ENCODE results near the gene SYT1. TPM values are rescaled to one million over a fixed set of nuclear protein-coding genes. Genes with fewer than 3 reads are reported as not detected.

Gene SYT1
- total and polyA plus RNA-seq, 2 of the 8 experiments (the other 6 are each of a cell fraction or from before 2014, with no cell fraction given) = 11.0 to 34.6 TPM

DNA sequence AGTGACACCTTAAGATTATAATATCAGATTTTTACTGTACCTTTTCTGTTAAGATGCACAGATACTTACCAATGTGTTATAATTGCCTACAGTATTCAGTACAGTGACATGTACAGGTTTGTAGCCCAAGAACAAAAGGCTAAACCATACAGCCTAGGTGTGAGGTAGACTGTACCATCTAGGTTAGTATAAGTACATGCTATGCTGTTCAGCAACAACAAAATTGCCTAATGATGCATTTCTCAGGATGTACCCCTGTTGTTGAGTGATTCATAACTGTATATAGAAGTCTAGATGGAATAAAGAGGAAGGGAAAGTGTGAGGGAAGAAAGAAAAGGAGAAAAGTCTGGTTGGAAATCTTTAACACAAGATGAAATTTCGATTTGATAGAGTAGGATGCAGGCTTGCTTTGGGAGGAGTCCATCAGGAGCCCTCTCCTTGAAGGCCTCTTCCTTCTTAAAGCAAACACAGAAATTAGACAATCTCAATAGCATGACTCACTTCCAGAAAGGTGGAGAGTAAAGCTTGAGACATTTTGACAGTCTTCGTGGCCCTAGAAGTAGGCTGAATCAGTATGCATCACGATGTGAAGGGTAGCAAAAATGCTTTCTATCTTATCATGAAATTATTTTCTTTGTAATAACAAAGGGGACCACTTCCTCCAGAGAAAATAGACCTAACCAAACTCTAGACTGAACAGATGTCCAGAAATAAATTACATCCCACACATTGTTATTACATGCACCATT lies 191.5 kb downstream of the SYT1 start (continued):
- TF ChIP-seq NANOG (IDR thresholded peaks at IDR 0.05; ENCODE audit: insufficient read depth, low read depth, low read length, poor library complexity, severe bottlenecking) (no peak), GTF2F1 (IDR thresholded peaks at IDR 0.05; ENCODE audit: borderline replicate concordance, low read depth, low read length) (no peak), KDM5A (IDR thresholded peaks at IDR 0.05; ENCODE audit: low read length) (no peak), TBP (IDR thresholded peaks at IDR 0.05; ENCODE audit: low read depth, low read length) (no peak), POU5F1 (IDR thresholded peaks at IDR 0.05; ENCODE audit: low read depth, low read length) (no peak), RBBP5 (IDR thresholded peaks at IDR 0.05; ENCODE audit: borderline replicate concordance, low read depth, low read length) (no peak), PHF8 (conservative IDR thresholded peaks at IDR 0.05; ENCODE audit: low read depth, low read length) (no peak), TAF1 (IDR thresholded peaks at IDR 0.05; ENCODE audit: low read depth, low read length) (no peak), SUZ12 (IDR thresholded peaks at IDR 0.05; ENCODE audit: low read length) (no peak)

All from H1 (cell line).